ENCODE results near the gene MAP7D2.

Gene MAP7D2

GRCh38 chrX:19975845-19976244, 140.9 kb downstream of the MAP7D2 start:
- no peak for DNase-seq (ENCODE audit: low read depth in 2 of 2, low spot score in 1 of 2)

GRCh38 chrX:19972984-19973383, 143.7 kb downstream of the MAP7D2 start:
- DNase-seq (ENCODE audit: low read depth in 2 of 2, low spot score in 1 of 2) = no peak

- DNase-seq (ENCODE audit: low read depth in 2 of 2, low spot score in 1 of 2) = no peak
These were observed 148.4 kb downstream of the MAP7D2 start for GRCh38 chrX:19968276-19968675.

GRCh38 chrX:19966056-19966455, 150.7 kb downstream of the MAP7D2 start:
- DNase-seq (ENCODE audit: low read depth in 2 of 2, low spot score in 1 of 2) = no peak

- no peak for DNase-seq (ENCODE audit: low read depth in 2 of 2, low spot score in 1 of 2)
These were observed 152.5 kb downstream of the MAP7D2 start for GRCh38 chrX:19964017-19964710.

- DNase-seq (ENCODE audit: low read depth in 2 of 2, low spot score in 1 of 2) = no peak
These were observed 155.8 kb downstream of the MAP7D2 start for GRCh38 chrX:19960913-19961312.

GRCh38 chrX:19958552-19959486, 157.9 kb downstream of the MAP7D2 start:
- no peak for DNase-seq (ENCODE audit: low read depth in 2 of 2, low spot score in 1 of 2)

- DNase-seq (ENCODE audit: low read depth in 2 of 2, low spot score in 1 of 2) = no peak
These were observed 159.8 kb downstream of the MAP7D2 start for GRCh38 chrX:19956923-19957322.
